ENCODE data around the gene PLEKHB2.

- TF ChIP-seq CTCF (IDR thresholded peaks at IDR 0.05; ENCODE audit: low read length) (no peak), EZH2phosphoT487 (IDR thresholded peaks at IDR 0.05; ENCODE audit: low read length) (no peak)
Observed at GRCh38 chr2:131146749-131147148, 41.6 kb downstream of the PLEKHB2 start.

Measured in MM.1S (cell line).